Spleen (tissue), 11 donors: ENCODE measurements around the gene EXT2. TPM values are rescaled to one million over a fixed set of nuclear protein-coding genes. Genes with fewer than 3 reads are reported as not detected.

Experiments
- DNase-seq: peaks from one replicate; pipeline ENCODE4 v3.0.0-alpha.2; 2020
- H3K27ac ChIP-seq, 8 donors: fragments of 200-600 bp; sonication (generic) in 7 of 8; 1 replicate in 4 of 8; 2 replicates in 4 of 8; pipeline versions ENCODE4 v1.5.0 to v1.8.0; 2016 to 2021; ENCODE audit warnings: inconsistent platforms in 4 of 8, mild to moderate bottlenecking in 4 of 8, moderate library complexity in 1 of 8
- H3K27me3 ChIP-seq, 7 donors: fragments of 200-600 bp; sonication (generic) in 6 of 7; replicated peaks in 1 of 7; 1 replicate in 4 of 7; 2 replicates in 3 of 7; pipeline versions ENCODE4 v1.5.0 to v1.8.0; 2016 to 2021; ENCODE audit warnings: inconsistent platforms in 3 of 7, mild to moderate bottlenecking in 1 of 7
- H3K36me3 ChIP-seq, 6 donors: fragments of 200-600 bp; sonication (generic) in 5 of 6; 1 replicate in 4 of 6; 2 replicates in 2 of 6; pipeline versions ENCODE4 v1.5.0 to v1.8.0; 2016 to 2021; ENCODE audit warnings: inconsistent platforms in 2 of 6
- H3K4me1 ChIP-seq, 6 donors: fragments of 200-600 bp; sonication (generic) in 5 of 6; 1 replicate in 3 of 6; 2 replicates in 3 of 6; pipeline versions ENCODE4 v1.5.0 to v1.8.0; 2016 to 2021; ENCODE audit warnings: inconsistent platforms in 3 of 6
- H3K4me3 ChIP-seq, 8 donors: fragments of 200-600 bp; sonication (generic) in 7 of 8; 1 replicate in 4 of 8; 2 replicates in 4 of 8; pipeline versions ENCODE4 v1.5.0 to v1.8.0; 2016 to 2021; ENCODE audit warnings: inconsistent platforms in 4 of 8, mild to moderate bottlenecking in 4 of 8, moderate library complexity in 2 of 8
- H3K9me3 ChIP-seq, 8 donors: fragments of 200-600 bp; sonication (generic) in 7 of 8; 1 replicate in 4 of 8; 2 replicates in 4 of 8; pipeline versions ENCODE4 v1.5.0 to v1.8.0; 2016 to 2021; ENCODE audit warnings: inconsistent platforms in 4 of 8
- POLR2A ChIP-seq, 3 donors: fragments of 450-650 bp; IDR thresholded peaks; one replicate each; pipeline ENCODE4 v1.5.1; 2017; ENCODE audit warnings: antibody characterized with exemption in 3 of 3, mild to moderate bottlenecking in 1 of 3
- POLR2AphosphoS5 ChIP-seq, 3 donors: sonication (generic); formaldehyde crosslinking; IDR thresholded peaks; one replicate each; pipeline ENCODE4 v1.5.1; 2017; ENCODE audit warnings: antibody characterized with exemption in 3 of 3
- WGBS, 5 donors: extraction: QIAGEN DNeasy Blood & Tissue Kit in 3 of 5; methylation state at CpG; one replicate each; pipeline versions ENCODE4 v1.1.5 to v1.1.7; 2013 to 2018; 5-methylcytosine and 5-hydroxymethylcytosine counted together
- intact Hi-C: fragments of 100-400 bp; cut with DNase I; formaldehyde crosslinking; loops from one replicate; pipeline ENCODE4 v1.15.0; 2023; ENCODE audit warnings: low total_unique reads
- polyA plus RNA-seq, 3 donors: library from polyadenylated mRNA; stranded (reverse); fragments of 200-250 nt; gene quantifications; one replicate each; pipeline ENCODE4 v1.2.1, GENCODE V29; 2013
- total RNA-seq, 7 donors: library from RNA; depleted of rRNA in 3 of 7; stranded (reverse); fragments of >200 nt in 3 of 7; fragmentation: NEBNext Ultra II Directional in 4 of 7; extraction: Animal tissue kit (Norgen Biotek cat#: 25700) in 4 of 7; gene quantifications; one replicate each; pipeline versions ENCODE4 v1.1.0 to v1.2.1, GENCODE V29; 2016 to 2021
- TF ChIP-seq, protein P1 (sequence below), 11 experiments: fragments of 200-600 bp in 7 of 11; fragments of 450-650 bp in 4 of 11; sonication (generic) in 4 of 11; IDR thresholded peaks in 8 of 11; conservative IDR thresholded peaks in 3 of 11; 1 replicate in 7 of 11; 2 replicates in 4 of 11; pipeline versions ENCODE4 v1.4.0 to v1.8.0; 2016 to 2021; ENCODE audit warnings: antibody characterized with exemption in 11 of 11, inconsistent platforms in 4 of 11, mild to moderate bottlenecking in 1 of 11
- donor health status: healthy with polysubstance abuse.
- donor health status: DM: no; HTN: no; CAD: no; lungs with moderate emphysema.
- donor health status: DM: no; HTN: no; CAD: no.
- donor health status: Bipolar disorder and iron deficiency.
- donor health status: healthy.
- donor health status: DM: no; HTN: no; CAD: no.
- donor health status: DM: yes; HTN: yes; CAD: no.

EXT2 gene
- total and polyA plus RNA-seq, 10 donors, result 10.0 to 60.1 (median 41.3) TPM

DNA sequence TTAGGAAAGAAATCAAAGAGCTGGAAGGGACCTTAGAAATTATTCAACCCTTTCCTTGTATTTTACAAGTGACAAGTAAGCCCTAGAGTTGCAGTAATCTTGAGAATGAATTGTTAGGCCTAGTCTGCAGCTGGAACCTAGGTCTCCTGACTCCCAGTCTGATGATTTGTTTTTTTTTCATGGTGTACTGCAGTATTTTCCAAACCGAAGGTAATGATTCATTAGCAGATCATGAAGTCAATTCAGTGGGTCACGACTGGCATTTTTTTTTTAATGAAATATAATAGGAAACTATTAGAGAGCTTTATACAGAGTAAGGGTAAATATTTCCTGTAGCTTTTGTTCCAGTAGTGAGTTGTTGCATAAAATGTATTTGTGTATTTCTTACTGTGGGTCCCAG, 42.8 kb downstream of the EXT2 start:
- H3K36me3 ChIP-seq, result peaks cover 0 to 96% (median 7%) of the 10 kb centered on the region in 6 donors
- H3K27me3 ChIP-seq, result no peaks in the 10 kb centered on the region
- TF ChIP-seq POLR2A (IDR thresholded peaks at IDR 0.05) (no peak), POLR2AphosphoS5 (IDR thresholded peaks at IDR 0.05) (no peak)
- TF ChIP-seq, protein P1, sequence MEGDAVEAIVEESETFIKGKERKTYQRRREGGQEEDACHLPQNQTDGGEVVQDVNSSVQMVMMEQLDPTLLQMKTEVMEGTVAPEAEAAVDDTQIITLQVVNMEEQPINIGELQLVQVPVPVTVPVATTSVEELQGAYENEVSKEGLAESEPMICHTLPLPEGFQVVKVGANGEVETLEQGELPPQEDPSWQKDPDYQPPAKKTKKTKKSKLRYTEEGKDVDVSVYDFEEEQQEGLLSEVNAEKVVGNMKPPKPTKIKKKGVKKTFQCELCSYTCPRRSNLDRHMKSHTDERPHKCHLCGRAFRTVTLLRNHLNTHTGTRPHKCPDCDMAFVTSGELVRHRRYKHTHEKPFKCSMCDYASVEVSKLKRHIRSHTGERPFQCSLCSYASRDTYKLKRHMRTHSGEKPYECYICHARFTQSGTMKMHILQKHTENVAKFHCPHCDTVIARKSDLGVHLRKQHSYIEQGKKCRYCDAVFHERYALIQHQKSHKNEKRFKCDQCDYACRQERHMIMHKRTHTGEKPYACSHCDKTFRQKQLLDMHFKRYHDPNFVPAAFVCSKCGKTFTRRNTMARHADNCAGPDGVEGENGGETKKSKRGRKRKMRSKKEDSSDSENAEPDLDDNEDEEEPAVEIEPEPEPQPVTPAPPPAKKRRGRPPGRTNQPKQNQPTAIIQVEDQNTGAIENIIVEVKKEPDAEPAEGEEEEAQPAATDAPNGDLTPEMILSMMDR (IDR thresholded peaks at IDR 0.05 in 8 of 11, conservative IDR thresholded peaks at IDR 0.05 in 3 of 11), result no peak
- intact Hi-C loops, result no loop called here
- H3K9me3 ChIP-seq, result no peaks in the 10 kb centered on the region
- WGBS, 5 donors, result 84 to 98% (median 91%) methylated on average over 2 of the region's 2 CpGs
- no peak overlapping the region for H3K4me3 ChIP-seq
- H3K4me1 ChIP-seq, result no peaks in the 10 kb centered on the region
- H3K27ac ChIP-seq, result no peak overlapping the region
- no peak for DNase-seq

DNA sequence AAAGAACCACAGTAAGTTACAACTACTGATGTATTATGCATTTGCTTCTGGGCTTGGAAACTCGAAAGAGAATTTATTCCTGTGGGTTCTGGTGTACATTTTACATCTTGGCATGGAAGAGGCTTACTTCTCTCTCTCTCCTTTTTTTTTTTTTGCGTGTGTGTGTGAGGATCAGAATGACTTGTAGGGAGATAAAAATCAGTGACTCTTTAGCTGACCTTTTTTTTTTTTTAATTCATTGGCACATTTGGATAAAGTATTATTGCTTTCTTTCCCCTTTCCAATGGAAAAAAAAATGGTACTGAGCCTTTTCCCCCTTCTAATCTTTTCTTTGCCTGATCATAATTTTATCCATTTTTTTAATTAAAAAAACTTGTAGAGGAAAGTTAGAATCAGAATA, 43.5 kb downstream of the EXT2 start:
- DNase-seq, result no peak
- intact Hi-C loops, result no loop called here
- no peaks in the 10 kb centered on the region for H3K4me1 ChIP-seq

DNA sequence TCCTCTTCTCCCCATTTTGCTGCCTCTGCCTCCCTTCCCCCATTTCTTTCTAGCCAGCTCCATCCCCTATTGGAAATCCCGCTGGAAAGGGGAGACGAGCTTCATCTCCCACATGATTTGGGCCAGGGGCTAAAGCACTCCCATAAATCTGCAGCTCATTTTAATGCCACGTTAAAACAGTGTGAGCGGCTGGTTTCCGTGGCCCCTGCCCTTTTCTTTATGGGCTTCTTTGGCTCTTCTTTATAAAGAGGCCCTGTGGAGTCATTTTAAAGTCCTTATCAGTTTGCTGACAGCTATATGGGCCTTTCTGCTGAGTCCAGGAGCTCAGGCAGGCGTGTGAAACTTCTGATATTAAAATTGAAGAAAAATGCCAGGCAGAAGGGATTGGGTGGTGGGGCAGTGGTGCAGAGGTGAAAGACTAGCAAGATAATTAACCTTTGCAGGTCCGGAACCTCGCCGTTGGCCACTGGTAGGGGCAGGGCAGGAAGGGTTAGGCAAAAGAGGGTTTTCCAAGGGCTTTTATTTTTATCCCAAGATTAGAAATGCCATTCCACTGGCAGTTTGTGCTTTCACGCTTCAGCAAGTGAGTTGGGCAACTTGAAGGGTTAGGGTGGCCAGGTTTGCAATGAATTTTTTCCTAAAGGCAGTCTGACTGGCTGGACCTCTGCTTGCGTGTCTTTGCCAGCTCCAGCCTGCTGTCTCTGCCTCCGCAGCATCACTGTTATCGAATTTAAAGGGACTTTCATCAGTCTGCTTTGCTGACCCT, 44.3 kb downstream of the EXT2 start:
- Histone ChIP-seq H3K9me3 (no peaks in the 10 kb centered on the region), H3K27me3 (no peaks in the 10 kb centered on the region), H3K27ac (no peak overlapping the region), H3K36me3 (peaks cover 0 to 96% (median 10%) of the 10 kb centered on the region in 6 donors), H3K4me1 (peaks cover 0 to 5% (median 0%) of the 10 kb centered on the region in 6 donors), H3K4me3 (no peak overlapping the region)
- DNase-seq, result no peak
- TF ChIP-seq, protein P1 (IDR thresholded peaks at IDR 0.05 in 8 of 11, conservative IDR thresholded peaks at IDR 0.05 in 3 of 11), result no peak
- TF ChIP-seq POLR2A (IDR thresholded peaks at IDR 0.05), result no peak
- TF ChIP-seq POLR2AphosphoS5 (IDR thresholded peaks at IDR 0.05), result no peak
- intact Hi-C loops, result no loop called here
- WGBS, 5 donors, result 81 to 89% (median 85%) methylated on average over 13 of the region's 13 CpGs

More for the DNA sequence above, 43.5 kb downstream of the EXT2 start:
- peaks cover 0 to 96% (median 7%) of the 10 kb centered on the region in 6 donors for H3K36me3 ChIP-seq
- WGBS, 5 donors, result 85 to 91% (median 87%) methylated on average over 2 of the region's 2 CpGs
- no peaks in the 10 kb centered on the region for H3K9me3 ChIP-seq
- no peak overlapping the region for H3K27ac ChIP-seq
- no peaks in the 10 kb centered on the region for H3K27me3 ChIP-seq
- no peak for TF ChIP-seq POLR2AphosphoS5 (IDR thresholded peaks at IDR 0.05)
- TF ChIP-seq POLR2A (IDR thresholded peaks at IDR 0.05), result no peak
- TF ChIP-seq, protein P1 (IDR thresholded peaks at IDR 0.05 in 8 of 11, conservative IDR thresholded peaks at IDR 0.05 in 3 of 11), result no peak
- H3K4me3 ChIP-seq, result no peak overlapping the region

DNA sequence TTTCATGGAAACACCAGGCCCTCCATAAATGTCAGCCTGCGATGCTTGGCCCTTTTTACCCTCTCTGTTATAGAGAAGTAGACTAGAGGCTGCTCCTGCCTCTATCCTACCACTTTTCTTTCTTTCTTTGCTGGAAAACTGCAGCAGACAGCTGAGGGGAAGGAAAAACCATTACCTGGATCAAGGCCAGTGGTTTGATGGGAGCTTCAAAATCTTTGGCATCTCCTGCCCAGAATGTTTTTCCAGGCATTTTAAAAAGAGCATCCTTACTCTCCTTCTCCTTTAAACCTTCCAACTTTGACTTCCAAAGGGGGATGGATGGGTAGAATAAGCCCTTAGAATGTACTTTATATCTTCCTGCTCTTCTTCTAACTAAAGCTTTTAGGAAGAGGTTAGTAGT, 44.9 kb downstream of the EXT2 start:
- intact Hi-C loops, result no loop called here
- H3K9me3 ChIP-seq, result no peaks in the 10 kb centered on the region
- WGBS, 5 donors, result 78 to 89% (median 83%) methylated on average over 1 of the region's 1 CpG
- H3K27me3 ChIP-seq, result no peaks in the 10 kb centered on the region
- no peak for DNase-seq
- peaks cover 0 to 96% (median 13%) of the 10 kb centered on the region in 6 donors for H3K36me3 ChIP-seq
- no peak overlapping the region for H3K27ac ChIP-seq
- no peak overlapping the region for H3K4me3 ChIP-seq
- no peak for TF ChIP-seq POLR2A (IDR thresholded peaks at IDR 0.05)
- TF ChIP-seq, protein P1 (IDR thresholded peaks at IDR 0.05 in 8 of 11, conservative IDR thresholded peaks at IDR 0.05 in 3 of 11), result no peak
- TF ChIP-seq POLR2AphosphoS5 (IDR thresholded peaks at IDR 0.05), result no peak
- H3K4me1 ChIP-seq, result peaks cover 0 to 7% (median 0%) of the 10 kb centered on the region in 6 donors
